ENCODE results near the gene PRPF38B.
"Not testable (repeated sequence)": the region's sequence is repeated elsewhere in the genome, so short reads cannot be mapped to it uniquely, and the experiment has no call there.

PRPF38B gene

GRCh38 chr1:108665771-108666170, 26.3 kb upstream of the PRPF38B start:
- no peak for TF ChIP-seq CTCF (IDR thresholded peaks at IDR 0.05)
- Histone ChIP-seq H3K27ac (no peak overlapping the region), H3K4me3 (no peak overlapping the region)
- DNase-seq (ENCODE audit: low spot score) = no peak

GRCh38 chr1:108667422-108667821, 24.7 kb upstream of the PRPF38B start:
- H3K27ac ChIP-seq; DNase-seq (ENCODE audit: low spot score); H3K4me3 ChIP-seq: not testable (repeated sequence)

GRCh38 chr1:108668777-108669176, 23.3 kb upstream of the PRPF38B start:
- TF ChIP-seq CTCF (IDR thresholded peaks at IDR 0.05) = no peak
- H3K27ac ChIP-seq = no peak overlapping the region
- H3K4me3 ChIP-seq = no peak overlapping the region
- DNase-seq (ENCODE audit: low spot score) = no peak

- no peak for TF ChIP-seq CTCF (IDR thresholded peaks at IDR 0.05)
- H3K27ac ChIP-seq = no peak overlapping the region
- no peak for DNase-seq (ENCODE audit: low spot score)
- no peak overlapping the region for H3K4me3 ChIP-seq
Measured at GRCh38 chr1:108669679-108670078, 22.4 kb upstream of the PRPF38B start.

GRCh38 chr1:108670131-108670773, 21.9 kb upstream of the PRPF38B start:
- Histone ChIP-seq H3K4me3 (no peak overlapping the region), H3K27ac (no peak overlapping the region)
- no peak for DNase-seq (ENCODE audit: low spot score)
- TF ChIP-seq CTCF (IDR thresholded peaks at IDR 0.05) = no peak

GRCh38 chr1:108671143-108671542, 21.0 kb upstream of the PRPF38B start:
- no peak for DNase-seq (ENCODE audit: low spot score)
- Histone ChIP-seq H3K4me3 (no peak overlapping the region), H3K27ac (no peak overlapping the region)
- no peak for TF ChIP-seq CTCF (IDR thresholded peaks at IDR 0.05)

GRCh38 chr1:108678706-108679105, 13.4 kb upstream of the PRPF38B start:
- no peak overlapping the region for H3K4me3 ChIP-seq
- TF ChIP-seq CTCF (IDR thresholded peaks at IDR 0.05) = no peak
- no peak for DNase-seq (ENCODE audit: low spot score)
- no peak overlapping the region for H3K27ac ChIP-seq
